ENCODE data around the gene DDX54.

DNA sequence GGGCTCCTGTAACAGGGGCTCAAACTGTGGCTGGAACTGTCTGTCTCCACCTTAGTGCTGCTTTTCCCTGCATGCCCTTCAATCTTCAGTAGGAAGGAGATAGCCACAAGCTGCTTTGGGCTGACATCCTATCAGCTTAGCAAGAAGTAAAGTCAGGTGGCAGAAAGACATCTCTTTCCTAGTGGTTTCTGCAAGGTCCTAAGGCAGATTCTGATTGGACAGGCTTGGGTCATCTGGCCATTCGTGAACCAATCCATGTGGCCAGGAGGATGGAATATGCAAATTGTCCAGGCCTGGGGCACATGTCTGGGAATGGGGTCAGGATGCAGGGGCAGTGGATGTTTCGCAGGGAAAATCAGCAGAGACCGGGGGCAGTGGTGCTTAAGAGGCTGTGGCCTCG is 5.5 kb upstream of the DDX54 start:
- TF ChIP-seq, protein P1, sequence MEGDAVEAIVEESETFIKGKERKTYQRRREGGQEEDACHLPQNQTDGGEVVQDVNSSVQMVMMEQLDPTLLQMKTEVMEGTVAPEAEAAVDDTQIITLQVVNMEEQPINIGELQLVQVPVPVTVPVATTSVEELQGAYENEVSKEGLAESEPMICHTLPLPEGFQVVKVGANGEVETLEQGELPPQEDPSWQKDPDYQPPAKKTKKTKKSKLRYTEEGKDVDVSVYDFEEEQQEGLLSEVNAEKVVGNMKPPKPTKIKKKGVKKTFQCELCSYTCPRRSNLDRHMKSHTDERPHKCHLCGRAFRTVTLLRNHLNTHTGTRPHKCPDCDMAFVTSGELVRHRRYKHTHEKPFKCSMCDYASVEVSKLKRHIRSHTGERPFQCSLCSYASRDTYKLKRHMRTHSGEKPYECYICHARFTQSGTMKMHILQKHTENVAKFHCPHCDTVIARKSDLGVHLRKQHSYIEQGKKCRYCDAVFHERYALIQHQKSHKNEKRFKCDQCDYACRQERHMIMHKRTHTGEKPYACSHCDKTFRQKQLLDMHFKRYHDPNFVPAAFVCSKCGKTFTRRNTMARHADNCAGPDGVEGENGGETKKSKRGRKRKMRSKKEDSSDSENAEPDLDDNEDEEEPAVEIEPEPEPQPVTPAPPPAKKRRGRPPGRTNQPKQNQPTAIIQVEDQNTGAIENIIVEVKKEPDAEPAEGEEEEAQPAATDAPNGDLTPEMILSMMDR (IDR thresholded peaks at IDR 0.05; ENCODE audit: insufficient read depth, low read depth, low read length) = no peak
- no peak for TF ChIP-seq EZH2 (IDR thresholded peaks at IDR 0.05; ENCODE audit: insufficient read depth, low read length)

All from astrocyte (in vitro differentiated cells and primary cell).